ENCODE results near the gene FAM120A.

Gene FAM120A

DNA sequence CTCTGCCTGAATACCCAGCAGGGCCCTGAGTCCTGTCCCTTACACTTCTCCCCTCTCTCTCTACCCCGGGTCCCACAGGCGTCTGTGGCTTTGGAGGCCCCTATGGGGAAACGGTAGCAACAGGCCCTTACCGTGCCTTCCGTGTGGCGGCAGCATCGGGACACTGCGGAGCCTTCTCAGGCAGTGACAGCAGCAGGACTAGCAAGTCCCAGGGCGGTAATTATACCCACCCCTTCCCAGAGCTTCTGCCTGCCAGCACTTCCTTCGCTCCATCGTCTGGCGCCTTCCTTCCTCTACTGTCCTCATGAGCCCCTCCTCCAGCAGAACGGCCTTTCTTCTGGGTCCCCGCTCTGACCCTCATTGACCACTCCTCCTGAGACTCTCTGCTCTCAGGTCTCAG, 107.0 kb downstream of the FAM120A start:
- DNase-seq (ENCODE audit: low read depth in 2 of 2) = no peak

DNA sequence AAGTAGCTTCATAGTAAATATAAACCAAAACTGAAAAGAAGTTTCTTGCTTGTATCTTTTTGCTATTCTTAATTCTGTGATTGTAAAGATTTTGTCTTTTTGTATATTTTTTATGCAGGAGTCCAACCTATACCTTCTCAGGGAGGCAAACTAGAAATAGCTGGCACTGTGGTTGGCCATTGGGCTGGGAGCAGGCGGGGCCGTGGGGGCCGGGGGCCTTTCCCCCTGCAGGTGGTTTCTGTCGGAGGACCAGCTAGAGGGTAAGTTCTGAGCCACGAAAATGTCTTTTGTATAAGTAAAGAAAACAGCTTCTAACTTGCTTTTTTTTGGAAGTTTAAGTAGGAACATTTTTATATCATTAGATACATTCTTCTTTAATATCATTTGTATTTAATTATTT, 109.5 kb downstream of the FAM120A start:
- DNase-seq (ENCODE audit: low read depth in 2 of 2) = no peak

- no peak for DNase-seq (ENCODE audit: low read depth in 2 of 2)
Observed at GRCh38 chr9:93562157-93562556, 110.7 kb downstream of the FAM120A start.

GRCh38 chr9:93565089-93565488, 113.6 kb downstream of the FAM120A start:
- DNase-seq (ENCODE audit: low read depth in 2 of 2) = no peak

GRCh38 chr9:93566408-93567270, 115.2 kb downstream of the FAM120A start:
- peak; percentile 97 to 99 for DNase-seq (ENCODE audit: low read depth in 2 of 2)

- no peak for DNase-seq (ENCODE audit: low read depth in 2 of 2)
Observed at GRCh38 chr9:93567271-93567959, 115.9 kb downstream of the FAM120A start.

DNA sequence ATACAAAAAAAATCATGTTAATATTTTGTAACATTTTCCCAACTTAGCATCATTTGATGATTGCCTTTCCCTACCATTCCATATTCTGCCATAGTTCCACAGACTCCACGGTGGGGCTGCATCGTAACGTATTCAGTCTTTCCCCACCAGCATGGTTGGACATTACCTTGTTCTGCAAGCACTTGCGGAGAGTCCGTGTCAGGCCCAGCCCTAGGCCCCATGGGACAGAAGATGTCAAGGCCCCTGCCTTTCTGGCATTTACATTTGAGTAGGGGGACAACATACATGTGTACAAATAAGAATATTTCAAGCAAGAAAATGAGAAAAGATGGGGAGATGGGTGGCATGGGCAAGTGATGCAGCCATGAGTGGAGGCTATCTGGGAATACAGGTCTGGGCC, 116.7 kb downstream of the FAM120A start:
- DNase-seq (ENCODE audit: low read depth in 2 of 2) = no peak

DNA sequence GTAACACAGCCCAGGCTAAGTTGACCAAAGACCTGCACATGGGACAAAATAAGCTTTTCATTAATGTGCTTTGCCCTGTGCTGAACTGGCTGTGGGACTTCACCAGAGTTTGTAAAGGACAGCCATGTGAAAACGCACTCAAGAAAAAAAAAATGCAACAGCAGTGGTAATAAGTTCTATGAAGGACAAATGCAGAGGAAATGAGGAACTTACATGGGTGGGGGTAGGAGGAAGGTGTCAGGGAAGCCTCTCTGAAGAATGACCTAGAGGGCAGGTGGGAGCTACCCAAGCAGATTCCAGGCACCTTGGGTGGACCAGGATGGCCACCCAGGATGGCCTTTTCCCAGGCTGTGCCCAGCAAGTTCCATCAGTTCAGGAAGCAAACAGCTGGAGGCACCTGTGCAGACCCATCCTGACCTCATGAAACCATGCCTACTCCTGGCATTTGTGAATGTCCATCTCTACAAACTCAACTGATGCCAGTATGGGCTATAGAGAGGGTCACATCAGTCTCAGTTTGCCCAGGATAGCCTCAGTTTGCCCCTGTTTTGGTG, 118.2 kb downstream of the FAM120A start:
- no peak for DNase-seq (ENCODE audit: low read depth in 2 of 2)

DNA sequence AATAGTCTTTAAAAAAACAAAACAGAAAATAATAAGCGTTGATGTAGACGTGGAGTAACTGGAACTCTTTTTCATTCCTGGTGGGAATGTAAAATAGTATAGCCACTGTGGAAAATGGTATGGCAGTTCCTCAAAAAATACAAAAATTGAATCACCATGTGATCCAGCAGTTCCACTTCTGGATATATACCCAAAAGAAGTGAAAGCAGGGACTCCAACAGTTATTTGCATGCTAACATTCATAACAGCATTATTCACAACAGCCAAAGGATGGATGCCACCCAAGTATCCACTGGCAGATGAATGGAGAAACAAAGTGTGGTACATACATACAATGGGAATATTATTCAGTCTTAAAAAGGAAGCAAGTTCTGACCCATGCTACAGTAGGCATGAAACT, 120.7 kb downstream of the FAM120A start:
- DNase-seq (ENCODE audit: low read depth in 2 of 2) = no peak

GRCh38 chr9:93572636-93573515, 121.4 kb downstream of the FAM120A start:
- no peak for DNase-seq (ENCODE audit: low read depth in 2 of 2)

GRCh38 chr9:93573516-93573828, 122.0 kb downstream of the FAM120A start:
- DNase-seq (ENCODE audit: low read depth in 2 of 2) = no peak

DNA sequence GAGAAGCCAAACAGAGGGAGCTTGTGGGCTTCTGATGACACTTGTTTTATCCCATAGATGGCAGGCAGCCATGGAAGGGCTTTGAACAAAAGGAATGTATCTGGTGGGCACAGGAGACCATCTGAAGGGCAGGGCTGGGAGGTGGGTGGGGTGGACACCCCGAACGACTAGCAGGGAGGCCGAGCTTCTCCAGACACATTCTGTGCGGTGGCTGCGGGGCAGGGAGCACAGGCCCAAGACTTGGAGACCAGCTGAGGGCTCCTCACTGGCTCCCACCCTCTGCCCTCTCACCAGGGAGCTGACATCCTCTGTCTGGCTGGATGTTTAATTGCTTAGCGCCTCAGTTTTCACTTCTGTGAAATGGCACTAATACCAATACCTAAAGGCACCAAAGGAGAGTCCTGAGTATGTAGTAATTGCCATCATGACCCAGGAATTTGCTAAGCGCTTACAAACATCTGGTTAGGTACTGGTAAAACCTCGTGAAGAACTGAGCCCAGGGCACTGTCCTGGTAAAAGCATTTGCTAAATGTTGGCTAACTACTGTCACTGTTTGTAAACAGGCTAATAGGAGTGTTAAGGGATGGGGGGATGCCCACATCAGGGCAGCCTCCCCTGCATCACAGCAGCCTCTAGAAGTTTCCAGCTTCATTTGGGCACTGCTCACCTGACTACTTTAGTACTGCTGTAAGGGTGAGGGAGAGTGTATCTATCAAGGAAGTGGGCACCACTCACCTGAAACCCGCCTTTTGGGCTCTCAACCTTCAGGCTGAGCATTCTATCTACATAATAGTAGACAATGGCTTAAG, 122.8 kb downstream of the FAM120A start:
- DNase-seq (ENCODE audit: low read depth in 2 of 2) = no peak

DNA sequence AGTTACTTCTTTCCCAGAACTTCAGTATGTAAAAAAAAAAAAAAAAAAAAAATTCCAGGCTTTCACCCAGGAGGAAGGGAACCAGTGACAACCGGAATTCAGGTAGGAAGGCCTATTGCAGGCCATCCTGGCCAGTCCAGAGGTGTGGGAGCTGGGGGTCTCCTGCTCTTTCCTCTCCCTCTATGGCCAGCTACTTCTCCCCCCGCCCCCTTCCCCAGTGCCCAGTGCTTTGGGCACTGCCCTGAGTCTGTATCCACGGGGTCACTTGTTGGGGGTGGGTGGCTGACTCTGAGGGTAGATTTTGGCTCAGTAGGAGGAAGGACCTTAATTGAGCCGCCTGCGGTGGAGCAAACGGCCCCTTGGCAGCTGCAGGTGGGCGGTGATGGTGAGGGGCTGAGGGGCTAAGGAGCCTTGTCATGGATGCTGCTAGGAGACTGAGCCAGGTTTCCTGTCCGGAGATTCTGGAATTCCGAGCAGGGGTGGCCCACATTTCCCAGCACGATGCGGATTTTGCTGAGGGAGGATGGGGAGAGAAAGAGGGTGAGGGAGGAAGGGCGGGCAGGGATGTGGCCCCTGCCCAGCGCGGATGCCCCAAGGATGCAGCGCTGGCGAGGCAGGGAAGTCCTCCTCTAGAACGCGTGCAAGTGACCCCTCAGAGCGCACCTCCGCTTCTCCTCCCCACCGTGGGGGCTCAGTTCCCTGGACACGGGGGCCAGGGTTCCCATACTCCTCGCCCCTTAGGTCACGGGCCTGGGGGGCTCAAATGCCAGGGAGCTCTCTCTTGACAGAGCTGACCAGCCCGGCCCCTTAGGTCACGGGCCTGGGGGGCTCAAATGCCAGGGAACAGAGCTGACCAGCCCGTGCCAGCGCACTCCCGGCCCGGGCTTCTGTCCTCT, 123.7 kb downstream of the FAM120A start:
- DNase-seq (ENCODE audit: low read depth in 2 of 2) = no peak

DNA sequence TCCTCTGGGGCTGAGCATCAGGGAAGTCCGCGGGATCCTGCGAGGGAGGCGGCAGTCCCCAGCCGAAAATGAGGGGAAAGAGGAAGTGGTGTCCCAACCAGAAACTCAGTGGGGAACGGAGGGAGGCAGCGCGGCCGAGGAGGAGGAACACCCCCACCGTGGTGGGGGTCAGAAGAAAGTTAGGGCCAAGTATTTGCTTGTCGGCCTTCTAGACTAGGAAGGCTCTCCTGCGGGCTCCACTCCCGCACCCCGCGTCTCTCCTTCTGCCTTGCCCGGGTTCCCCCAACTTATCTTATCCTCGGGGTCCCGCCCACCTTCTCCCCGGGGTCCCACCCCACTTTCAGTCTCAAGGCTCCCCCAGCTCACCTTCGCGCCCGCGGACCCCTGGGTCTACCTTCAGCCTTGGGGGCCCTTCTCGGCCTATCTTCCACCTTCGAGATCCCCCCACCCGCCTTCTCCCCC, 124.3 kb downstream of the FAM120A start:
- peak; percentile 23 to 47 for DNase-seq (ENCODE audit: low read depth in 2 of 2)

GRCh38 chr9:93576258-93577077, 125.0 kb downstream of the FAM120A start, which contains the start of gene PHF2:
TSS of gene PHF2 (plus strand) at chr9:93576584. CDS start at chr9:93576774, 190 bp downstream.
- DNase-seq (ENCODE audit: low read depth in 2 of 2) = no peak

- no peak for DNase-seq (ENCODE audit: low read depth in 2 of 2)
Observed at GRCh38 chr9:93577078-93577974, 125.8 kb downstream of the FAM120A start.

- DNase-seq (ENCODE audit: low read depth in 2 of 2) = no peak
Observed at GRCh38 chr9:93577975-93578682, 126.6 kb downstream of the FAM120A start.
